ENCODE data around the gene GALR2.

Gene GALR2

GRCh38 chr17:76124582-76125390, 50.2 kb downstream of the GALR2 start:
- no peak for DNase-seq (ENCODE audit: low read depth in 1 of 2, low spot score in 1 of 2)

- no peak for DNase-seq (ENCODE audit: low read depth in 1 of 2, low spot score in 1 of 2)
These were observed 50.8 kb downstream of the GALR2 start for GRCh38 chr17:76125391-76125675.

DNA sequence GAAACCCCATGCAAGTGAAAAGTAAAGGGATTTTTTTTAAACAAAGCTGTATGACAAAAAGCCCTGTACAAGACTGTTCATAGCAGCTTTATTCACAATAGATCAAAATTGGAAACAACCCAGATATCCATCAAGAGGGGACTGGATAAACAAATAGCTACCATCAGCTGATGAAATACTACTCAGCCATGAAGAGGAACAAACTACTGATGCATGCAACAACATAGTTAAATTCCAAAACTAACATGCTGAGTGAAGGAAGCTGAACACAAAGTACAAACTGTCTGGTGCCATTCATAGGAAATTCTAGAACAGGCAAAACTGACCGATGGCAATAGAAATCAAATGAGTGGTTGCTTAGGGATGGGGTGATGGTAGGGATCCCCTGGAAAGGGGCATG, 51.3 kb downstream of the GALR2 start:
- DNase-seq (ENCODE audit: low read depth in 1 of 2, low spot score in 1 of 2): no peak
